Forelimb muscle (tissue), 1 donor: Measurements from ENCODE around the gene EGFL8. TPM values are rescaled to one million over a fixed set of nuclear protein-coding genes. Genes with fewer than 3 reads are reported as not detected.
"Not testable (repeated sequence)": the region's sequence is repeated elsewhere in the genome, so short reads cannot be mapped to it uniquely, and the experiment has no call there.

Source experiments
- DNase-seq: peaks from one replicate; pipeline ENCODE4 v3.0.0-alpha.2; 2013; ENCODE audit warnings: low read depth
- polyA plus RNA-seq: library from polyadenylated mRNA; unstranded; fragments of 120-200 nt; gene quantifications from one replicate; pipeline ENCODE4 v1.2.1, GENCODE V29; 2013; ENCODE audit not compliant: insufficient read length

EGFL8 gene
- polyA plus RNA-seq, 1 donor: 25.9 TPM

DNA sequence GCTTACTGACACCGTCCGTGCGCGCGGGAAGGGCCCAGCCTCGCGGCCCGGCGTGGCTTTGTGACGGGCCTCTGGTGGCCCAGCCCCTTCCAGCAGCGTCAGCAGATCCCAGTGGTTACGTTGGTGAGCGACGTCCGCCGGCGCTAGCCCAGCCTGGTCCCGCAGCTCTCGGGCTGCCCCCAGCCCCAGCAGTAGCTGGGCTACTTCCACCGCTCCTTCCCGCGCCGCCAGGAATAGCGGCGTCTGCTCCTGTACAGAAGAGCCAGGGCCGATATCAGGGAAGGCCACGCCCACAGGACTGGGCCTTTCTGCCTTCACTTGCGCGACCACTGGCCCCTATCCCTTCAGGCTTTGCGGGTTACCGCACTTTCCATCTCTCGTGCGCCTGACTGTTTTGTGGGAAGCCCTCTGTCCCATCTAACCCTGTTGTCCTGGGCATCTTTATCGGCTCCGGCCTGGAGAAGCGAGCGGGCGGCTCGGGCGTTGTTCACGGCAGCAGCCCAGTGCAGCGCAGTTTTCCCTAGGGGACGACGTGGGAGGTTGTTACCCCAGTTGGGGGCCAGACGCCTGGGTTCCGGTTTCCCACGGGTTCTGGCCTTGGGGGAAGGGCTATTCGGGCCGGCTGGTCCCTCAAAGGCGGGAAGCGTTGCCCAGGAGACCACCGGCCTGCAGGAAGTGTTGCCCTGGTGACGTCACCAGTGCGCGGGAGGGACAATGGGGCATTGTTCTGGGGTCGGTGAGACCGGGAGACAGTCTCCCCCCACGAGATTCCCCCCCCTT, 31.7 kb downstream of the EGFL8 start:
- no peak for DNase-seq

DNA sequence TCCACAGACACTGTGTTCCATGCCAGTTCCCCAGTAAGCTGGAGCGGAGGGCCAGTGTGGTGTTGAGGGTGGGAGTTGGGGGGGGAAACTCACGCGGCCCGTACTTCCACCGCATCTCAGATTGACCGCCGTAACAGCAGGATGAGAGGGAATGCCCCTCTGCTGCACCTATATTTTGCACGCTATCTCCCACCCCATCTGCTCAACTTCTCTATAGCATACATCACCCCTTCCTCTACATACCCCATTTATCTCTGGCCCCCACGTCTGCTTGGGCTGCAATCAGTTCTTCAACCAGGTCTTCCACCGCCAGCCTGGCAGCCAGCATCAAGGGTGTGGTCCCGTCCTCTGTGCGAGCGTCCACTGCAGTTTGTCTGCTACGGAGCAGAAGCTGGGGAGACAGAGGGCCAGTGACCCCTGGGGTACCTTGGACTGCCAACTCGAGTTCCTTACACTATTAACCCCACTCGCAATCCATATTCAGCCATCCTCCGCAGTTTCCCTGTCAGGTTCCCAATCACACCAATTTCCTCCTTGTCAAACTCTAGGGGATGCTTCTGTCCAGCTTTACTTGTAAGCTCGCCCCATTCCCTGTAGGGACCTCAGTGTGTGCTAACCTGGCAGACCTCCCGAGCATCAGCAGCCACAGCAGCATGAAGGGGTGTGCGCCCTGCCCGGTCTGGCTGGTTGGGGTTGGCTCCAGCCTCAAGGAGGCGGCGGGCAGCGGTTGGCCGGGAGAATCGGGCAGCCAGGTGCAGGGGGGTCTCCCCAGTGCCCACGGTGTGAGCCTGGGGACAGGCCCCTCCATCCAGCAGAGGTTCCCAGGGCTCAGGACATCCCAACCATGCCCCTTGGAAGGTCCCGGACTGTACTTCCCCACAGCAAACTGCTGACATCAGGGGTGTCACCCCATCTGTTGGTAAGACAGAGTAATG, 32.6 kb downstream of the EGFL8 start:
- DNase-seq: no peak

DNA sequence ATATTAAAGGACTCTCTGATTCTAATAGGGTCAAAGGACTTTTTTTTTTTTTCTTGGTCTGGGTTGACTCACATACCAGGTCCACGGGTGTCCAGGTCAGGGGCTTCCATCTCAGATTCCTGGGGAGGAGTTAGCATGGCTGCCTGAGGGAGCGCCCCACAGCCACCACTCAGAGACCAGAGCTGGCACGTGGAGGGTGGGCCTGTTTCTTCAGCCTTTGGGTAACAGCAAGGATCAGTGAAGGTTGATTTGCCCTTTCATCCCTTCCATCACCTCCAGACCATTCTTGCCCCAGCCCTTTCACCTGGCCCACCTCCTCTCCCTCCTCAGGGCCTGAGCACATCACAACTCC, 33.9 kb downstream of the EGFL8 start:
- DNase-seq: no peak

DNA sequence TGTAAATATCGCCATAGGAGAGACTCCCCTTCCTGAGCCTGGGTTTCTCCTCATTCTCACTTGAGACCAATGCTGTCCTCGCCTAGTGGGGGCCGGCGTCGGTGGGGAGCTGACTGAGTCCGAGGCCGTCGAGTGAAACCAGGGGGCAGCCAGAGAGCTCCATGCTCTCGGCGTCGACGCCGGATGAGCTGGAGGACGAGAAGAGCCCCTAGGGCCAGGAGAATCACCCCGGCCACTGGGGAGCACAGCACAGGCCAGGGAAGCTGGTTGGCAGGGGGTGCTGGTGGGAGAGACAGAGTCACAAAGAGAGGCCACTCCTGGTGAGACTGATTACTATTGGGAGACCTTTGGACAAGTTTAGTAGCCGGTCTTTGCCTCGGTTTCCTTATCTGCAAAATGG, 34.5 kb downstream of the EGFL8 start:
- DNase-seq: no peak

DNA sequence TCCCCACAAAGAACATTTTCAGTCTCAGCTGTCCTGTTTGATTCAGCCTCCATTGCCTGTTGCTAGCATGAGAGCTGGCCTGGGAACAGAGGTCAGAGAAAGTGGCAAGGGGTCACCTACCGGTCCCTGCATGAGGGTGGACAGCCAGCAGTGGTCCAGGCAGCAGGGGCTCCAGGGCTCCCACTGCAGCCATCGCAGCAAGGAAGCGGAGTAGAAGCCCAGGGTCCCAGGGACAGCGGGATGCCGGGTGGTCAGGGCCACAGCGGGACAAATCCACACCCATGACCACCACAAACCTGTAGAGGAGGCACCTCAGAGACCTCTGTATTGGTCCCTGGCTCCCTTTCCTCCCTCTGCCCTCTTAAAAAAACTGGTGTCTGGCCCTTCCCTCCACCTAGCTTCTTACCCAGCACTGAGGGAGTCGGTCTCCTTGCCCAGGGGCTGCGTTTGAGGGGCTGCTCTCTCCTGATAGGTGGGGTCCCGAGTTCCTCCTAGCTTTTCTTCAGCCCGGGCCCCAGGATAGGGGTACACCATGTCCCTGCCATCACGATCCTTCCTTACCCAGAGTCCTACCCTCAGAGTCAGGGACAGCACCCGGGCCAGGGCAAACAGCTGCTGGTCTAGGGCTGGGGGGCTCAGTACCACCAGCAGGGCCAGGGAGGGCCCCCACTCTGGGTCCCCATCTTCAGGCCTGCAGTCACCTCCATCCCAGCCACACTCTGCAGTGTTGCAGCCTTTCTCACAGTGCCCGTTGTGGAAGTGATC, 36.5 kb downstream of the EGFL8 start:
- DNase-seq: no peak

DNA sequence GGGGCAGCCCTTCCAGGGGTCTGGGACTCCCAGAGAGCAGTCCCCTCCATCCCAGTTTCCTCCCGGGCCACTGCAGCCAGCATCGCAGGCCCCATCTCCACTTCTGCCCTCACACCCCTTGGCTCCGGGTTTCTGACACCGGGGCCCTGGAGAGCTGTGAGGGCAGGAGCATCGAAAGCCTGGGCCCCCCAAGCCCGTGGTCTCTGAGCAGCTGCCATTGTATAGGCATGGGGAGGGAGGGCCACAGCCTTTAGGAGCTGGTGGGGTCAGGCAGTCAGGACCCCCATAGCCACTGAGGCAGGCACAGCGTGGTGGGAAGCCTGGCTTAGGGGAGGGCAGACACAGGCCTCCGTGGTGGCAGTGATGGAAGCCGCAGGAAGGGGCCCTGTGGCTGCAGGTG, 37.8 kb downstream of the EGFL8 start:
- no peak for DNase-seq

DNA sequence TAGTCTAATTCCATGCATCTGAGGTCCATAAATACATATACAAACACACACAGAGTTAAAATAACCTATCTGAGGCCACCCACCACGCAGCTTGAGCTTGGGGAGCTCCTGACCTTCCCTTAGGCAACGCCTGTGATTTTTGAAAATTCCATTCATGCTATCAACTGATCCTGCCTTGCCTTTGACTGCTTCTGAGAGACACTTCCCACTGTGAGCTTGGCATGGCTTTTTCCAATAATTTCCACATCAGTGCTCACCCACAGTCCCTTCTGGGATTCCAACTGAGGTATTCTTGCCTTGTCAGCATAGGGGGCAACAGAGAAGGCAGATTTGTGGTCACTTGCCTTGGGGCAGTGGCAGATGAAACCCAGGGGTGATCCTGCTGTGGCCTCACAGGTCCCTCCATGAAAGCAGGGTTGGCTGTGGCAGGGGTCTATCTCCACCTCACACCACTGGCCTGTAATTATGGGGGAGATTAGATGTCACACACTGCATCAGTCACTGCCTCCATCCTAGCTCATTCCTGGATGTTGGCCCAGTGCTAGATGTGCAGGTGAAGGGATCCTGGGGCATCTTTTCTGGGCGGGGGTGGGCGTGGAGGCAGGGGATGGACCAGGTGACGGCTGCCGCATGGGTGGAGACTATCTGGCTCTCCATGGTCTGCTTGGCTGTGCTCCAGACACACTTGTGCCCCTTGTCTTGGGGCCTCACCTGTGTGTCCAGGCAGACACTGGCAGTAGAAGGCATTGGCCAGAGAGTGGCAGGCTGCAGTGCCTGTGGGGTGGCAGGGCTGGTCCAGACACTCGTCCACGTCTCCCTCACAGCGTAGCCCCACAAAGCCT, 39.3 kb downstream of the EGFL8 start:
- no peak for DNase-seq

DNA sequence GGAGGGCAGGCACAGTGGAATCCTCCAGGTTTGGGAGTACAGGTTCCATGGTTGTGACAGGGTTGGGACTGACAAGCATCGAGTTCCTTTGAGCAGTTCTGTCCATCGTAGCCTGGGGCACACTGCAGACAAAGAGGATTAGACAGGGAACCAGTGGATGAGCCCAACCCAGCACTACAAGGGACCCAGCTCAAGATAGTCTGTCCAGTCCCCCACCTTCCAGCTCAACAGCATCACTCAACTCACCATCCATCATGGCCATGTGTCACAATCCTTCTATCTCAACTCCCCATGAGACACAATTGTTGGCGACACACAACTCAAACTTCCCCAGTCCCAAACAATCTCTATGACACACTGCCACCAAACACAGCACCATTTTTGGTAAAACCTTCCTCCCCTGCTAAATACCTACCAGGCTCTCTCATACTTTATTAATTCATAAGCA, 39.9 kb downstream of the EGFL8 start:
- no peak for DNase-seq

DNA sequence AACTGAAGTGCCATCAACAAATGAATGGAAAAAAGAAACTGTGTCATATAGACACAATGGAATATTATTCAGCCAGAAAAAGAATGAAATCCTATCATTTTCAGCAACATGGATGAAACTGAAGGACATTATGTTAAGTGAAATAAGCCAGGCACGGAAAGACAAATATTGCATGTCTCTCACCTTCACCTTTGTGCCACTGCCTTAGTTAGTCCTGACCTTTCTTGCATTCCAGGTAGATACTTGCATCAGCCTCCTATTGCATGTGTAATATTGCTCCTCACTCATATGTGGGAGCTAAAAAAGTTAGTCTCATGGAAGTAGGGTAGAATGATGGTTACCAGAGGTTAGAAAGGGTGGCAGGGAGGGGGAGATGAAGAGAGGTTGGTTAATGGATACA, 44.6 kb downstream of the EGFL8 start:
- no peak for DNase-seq

DNA sequence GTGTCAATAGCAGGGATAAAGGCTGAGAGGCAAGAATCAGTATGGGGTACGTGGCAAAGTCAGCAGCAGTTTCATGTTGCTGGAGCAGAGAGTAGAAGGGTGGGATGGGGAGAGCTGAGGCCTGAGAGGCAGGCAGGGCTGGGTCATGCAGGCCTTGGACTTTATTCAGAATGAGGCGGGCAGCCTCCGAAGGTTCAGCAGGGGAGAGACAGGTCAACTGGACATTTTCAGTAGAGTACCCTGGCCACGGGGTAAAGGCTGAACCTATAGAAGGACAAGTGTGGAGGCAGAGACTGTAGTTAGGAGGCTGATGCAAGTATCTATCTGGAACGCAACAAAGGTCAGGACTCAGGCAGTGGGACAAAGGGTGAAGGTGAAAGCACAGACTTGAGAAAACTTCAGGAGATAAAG, 45.8 kb downstream of the EGFL8 start:
- no peak for DNase-seq

DNA sequence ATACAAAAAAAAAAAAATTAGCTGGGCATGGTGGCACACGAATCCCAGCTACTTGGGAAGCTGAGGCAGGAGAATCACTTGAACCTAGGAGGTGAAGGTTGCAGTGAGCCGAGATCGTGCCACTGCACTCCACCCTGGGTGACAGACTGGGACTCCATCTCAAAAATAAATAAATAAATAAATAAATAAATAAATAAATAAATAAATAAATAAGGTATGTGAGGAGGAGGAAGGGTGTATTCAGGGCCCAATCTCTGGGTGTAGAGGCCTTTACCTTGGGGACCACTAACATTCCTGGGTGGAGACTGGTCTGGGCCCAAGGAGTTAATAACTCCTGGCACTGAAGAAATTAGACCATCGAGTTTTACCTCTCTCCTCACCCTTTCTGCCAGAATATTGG, 47.0 kb downstream of the EGFL8 start:
- not testable (repeated sequence) for DNase-seq

DNA sequence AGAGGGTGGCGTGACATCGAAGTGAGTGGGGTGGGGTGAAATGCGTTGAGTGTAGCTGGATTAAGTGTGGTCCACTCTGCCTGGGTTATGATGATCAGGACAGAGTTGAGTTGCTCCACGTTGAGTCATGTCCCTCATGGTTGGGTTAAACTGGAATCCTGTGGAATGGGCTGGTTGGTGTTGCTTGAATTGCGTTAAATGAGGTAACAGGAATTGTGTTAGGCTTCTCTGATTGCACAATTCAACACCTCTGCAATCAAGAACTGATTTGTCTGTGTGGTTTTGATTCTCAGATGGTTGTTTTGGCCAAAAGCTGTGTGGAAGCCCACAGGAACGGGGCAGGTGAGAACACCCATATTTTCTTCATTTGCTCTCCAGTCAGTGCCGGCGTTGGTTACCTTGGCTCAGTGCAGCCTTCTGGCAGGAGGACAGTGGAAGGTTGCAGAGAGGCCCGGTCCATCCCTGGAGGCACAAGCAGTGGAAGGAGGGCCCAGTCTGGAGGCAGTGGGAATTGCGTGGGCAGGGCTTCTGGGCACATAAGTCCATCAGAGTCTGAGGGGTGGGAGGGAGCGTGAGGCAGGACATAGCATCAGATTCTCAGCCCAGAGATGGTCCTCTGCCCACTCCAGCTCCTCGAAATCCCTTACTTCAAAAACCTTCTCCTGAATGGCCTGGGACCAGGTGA, 47.8 kb downstream of the EGFL8 start:
- DNase-seq: no peak

DNA sequence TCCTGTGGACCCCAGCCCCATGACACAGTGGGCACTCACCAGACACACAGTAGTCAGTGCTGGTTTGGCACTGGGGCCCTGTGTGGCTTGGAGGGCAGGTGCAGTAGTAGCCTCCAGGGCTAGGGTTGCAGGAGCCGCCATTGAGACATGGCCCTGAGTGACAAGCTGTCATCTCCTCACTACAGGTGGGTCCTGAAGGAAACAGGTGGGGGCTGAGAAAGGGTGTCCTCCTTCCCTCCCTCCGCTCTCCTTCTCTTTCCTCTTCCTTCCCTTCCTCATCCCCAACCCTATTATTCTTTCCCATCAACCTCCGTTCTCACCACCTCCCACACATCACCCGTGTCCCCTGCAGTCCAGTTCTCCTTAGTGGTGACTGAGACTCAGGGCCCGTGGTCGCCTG, 49.3 kb downstream of the EGFL8 start:
- DNase-seq: no peak

DNA sequence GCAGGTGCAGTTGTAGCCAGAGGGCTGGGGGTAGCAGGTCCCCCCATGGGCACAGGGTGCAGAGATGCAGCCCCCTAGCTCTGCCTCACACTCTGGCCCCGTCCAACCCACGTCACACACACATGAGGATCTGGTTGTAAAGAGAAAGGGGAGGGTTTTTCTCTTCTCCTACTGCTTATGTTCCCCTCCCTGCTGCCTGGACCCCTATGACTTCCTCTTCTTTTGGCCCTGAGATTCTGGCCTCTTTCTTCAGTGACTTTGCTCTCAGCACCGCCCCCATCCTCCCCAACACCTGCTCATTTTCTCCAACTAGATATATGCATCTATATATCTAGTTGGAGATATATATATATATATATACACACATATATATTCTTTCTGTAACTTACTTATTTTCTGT, 49.7 kb downstream of the EGFL8 start:
- no peak for DNase-seq

DNA sequence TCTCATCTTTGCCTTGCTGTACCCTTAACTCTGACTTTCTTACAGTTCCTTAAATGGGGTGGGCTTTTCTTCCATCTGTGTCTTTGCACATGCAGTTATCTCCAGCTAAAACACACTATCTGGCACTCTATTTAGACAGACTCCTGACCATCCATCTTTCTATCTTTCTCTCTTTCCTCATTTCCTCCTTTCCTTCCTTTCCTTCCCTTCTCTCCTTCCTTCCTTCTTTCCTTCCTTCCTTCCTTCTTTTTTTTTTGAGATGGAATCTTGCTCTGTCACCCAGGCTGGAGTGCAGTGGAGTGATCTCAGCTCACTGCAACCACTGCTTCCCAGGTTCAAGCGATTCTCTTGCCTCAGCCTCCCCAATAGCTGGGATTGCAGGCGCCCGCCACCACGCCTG, 51.2 kb downstream of the EGFL8 start:
- no peak for DNase-seq

DNA sequence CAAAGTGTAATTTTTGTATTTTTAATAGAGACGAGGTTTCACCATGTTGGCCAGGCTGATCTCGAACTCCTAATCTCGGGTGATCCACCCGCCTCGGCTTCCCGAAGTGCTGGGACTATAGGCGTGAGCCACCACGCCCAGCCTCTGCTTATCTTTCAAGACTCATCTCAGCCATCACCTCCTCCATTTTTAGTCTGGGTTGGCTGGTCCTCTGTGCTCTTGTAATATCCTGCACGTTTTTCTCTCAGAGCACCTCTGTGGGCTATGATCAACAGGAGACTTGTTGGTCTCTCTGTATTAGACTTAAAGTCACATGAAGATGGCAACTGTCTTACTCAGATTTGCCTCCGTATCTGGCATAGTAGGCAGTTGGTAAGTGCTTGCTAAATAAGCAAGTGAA, 51.9 kb downstream of the EGFL8 start:
- no peak for DNase-seq

DNA sequence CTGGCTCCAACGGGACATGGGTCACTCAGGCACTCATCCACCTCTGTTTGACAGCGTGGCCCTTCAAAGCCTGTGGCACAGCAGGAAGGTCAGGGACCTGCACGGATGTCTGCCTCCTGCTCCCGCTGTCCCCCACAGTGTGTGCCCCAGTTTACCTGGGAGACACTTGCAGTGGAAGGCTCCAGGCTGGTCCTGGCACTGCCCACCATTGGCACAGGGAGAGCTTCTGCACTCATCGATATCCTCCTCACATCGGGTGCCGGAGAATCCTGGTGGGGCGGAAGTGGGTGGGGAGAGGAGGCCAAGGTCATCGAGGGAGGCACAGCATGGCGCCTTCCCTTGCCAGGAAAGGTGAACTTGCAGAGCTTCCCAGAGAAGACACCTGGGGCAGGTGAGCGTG, 52.6 kb downstream of the EGFL8 start:
- DNase-seq: no peak
